ENCODE data around the gene RPA1.

RPA1 gene

GRCh38 chr17:1920948-1921351, 91.1 kb downstream of the RPA1 start:
- TF ChIP-seq, protein P1, sequence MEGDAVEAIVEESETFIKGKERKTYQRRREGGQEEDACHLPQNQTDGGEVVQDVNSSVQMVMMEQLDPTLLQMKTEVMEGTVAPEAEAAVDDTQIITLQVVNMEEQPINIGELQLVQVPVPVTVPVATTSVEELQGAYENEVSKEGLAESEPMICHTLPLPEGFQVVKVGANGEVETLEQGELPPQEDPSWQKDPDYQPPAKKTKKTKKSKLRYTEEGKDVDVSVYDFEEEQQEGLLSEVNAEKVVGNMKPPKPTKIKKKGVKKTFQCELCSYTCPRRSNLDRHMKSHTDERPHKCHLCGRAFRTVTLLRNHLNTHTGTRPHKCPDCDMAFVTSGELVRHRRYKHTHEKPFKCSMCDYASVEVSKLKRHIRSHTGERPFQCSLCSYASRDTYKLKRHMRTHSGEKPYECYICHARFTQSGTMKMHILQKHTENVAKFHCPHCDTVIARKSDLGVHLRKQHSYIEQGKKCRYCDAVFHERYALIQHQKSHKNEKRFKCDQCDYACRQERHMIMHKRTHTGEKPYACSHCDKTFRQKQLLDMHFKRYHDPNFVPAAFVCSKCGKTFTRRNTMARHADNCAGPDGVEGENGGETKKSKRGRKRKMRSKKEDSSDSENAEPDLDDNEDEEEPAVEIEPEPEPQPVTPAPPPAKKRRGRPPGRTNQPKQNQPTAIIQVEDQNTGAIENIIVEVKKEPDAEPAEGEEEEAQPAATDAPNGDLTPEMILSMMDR (IDR thresholded peaks at IDR 0.05; ENCODE audit: low read depth, low read length), result no peak
- no peak for DNase-seq (ENCODE audit: extremely low read depth, low read depth)

- TF ChIP-seq, protein P1 (IDR thresholded peaks at IDR 0.05; ENCODE audit: low read depth, low read length), result no peak
- DNase-seq (ENCODE audit: extremely low read depth, low read depth), result no peak
Measured at GRCh38 chr17:1928976-1929375, 99.2 kb downstream of the RPA1 start.

DNA sequence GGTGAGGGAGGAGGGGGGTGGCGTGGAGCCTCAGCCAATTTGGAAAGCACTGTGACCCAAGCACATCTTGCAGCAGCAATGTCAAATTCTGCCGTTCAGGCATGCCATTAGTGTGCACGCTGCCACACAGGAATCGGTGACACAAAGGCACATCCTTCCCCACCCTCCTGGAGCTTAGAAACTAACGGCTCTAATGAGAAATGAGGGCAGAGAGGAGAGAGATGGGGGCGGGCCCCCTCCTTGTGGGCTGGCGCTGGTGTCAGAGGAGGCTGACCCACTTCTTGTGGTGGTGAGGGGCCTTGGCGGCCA, 100.5 kb downstream of the RPA1 start:
- no peak for DNase-seq (ENCODE audit: extremely low read depth, low read depth)
- TF ChIP-seq, protein P1 (IDR thresholded peaks at IDR 0.05; ENCODE audit: low read depth, low read length), result no peak

DNA sequence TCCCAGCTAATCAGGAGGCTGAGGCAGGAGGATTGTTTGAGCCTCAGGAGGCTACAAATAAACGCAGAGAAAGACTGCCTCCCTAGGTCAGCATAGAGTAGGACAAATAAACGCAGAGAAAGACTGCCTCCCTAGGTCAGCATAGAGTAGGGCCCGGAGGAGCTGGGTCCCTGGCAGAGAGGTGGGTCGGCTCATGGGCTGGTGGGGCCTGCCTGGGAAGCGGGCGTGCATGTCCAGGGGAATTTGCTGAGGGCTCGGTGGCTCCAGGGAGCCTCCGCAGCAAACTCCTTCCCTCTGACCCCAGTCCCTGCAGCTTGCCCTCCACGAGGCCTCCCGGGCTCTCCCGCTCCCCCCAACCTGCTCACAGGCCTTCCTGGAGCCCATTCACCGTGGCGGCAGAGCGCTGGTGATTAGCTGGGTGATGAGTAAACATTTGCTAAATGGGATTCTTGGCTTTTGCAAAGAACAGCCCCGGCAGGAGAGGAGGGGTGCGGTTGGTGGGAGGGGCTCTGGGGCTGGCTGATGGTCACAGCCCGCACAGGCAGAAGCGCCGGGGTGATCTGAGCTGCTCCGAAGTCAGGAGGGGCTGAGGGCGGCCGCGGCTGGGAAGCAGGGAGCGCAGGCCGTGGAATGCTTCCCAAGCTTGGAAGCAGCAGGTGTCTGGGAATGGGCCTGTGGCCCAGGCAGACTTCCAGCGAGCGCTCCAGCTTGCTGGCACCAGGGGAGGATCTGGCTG, 102.2 kb downstream of the RPA1 start:
- no peak for DNase-seq (ENCODE audit: extremely low read depth, low read depth)
- TF ChIP-seq, protein P1 (IDR thresholded peaks at IDR 0.05; ENCODE audit: low read depth, low read length), result no peak

- DNase-seq (ENCODE audit: extremely low read depth, low read depth), result no peak
- TF ChIP-seq, protein P1 (IDR thresholded peaks at IDR 0.05; ENCODE audit: low read depth, low read length), result no peak
Measured at GRCh38 chr17:1933875-1934715, 104.3 kb downstream of the RPA1 start.

- TF ChIP-seq, protein P1 (IDR thresholded peaks at IDR 0.05; ENCODE audit: low read depth, low read length), result no peak
- no peak for DNase-seq (ENCODE audit: extremely low read depth, low read depth)
Measured at GRCh38 chr17:1934901-1935300, 105.1 kb downstream of the RPA1 start.

DNA sequence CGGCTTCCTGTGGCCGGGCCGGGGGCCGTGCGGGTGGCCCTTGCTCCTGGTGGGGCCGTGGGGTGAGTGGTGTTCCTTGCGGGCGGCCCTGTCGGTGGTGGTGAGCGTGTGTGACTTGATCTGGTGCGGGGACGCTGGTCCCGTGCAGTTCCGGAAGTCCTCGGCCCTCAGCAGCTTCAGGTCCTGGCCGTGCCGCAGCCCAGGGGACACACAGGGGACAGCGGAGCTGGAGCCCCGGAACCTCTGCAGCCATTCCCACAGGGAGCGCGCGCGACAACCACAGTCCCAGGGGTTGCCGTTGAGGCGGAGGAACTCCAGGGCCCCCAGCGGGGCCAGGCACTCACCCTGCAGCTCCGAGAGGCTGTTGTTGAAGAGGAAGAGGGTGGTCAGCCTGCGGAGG, 107.0 kb downstream of the RPA1 start:
- TF ChIP-seq, protein P1 (IDR thresholded peaks at IDR 0.05; ENCODE audit: low read depth, low read length), result no peak
- DNase-seq (ENCODE audit: extremely low read depth, low read depth), result no peak

Data from AG09319 (cell line).